CD14-positive monocyte (primary cell): ENCODE results near the gene IGF2BP1. TPM values are rescaled to one million over a fixed set of nuclear protein-coding genes. Genes with fewer than 3 reads are reported as not detected.

ENCODE experiments used
- DNase-seq, 3 donors: peaks; one replicate each; pipeline ENCODE4 v3.0.0-alpha.2; 2011 to 2022
- H2AFZ ChIP-seq: 2 replicates; pipeline ENCODE4 v1.6.0; 2012; ENCODE audit warnings: mild to moderate bottlenecking, low read depth, low read length, inconsistent platforms; ENCODE audit not compliant: insufficient read depth, poor library complexity, severe bottlenecking
- H3K27ac ChIP-seq, 2 donors: 1 replicate in 1 of 2; 2 replicates in 1 of 2; pipeline ENCODE4 v1.5.1; 2012 to 2013; ENCODE audit warnings: low read length in 2 of 2, control low read depth in 1 of 2, inconsistent platforms in 1 of 2, low read depth in 1 of 2, mild to moderate bottlenecking in 1 of 2
- H3K27me3 ChIP-seq, 2 donors: one replicate each; pipeline versions ENCODE4 v1.6.0 to v1.6.1; 2011 to 2013; ENCODE audit warnings: low read length in 2 of 2; ENCODE audit not compliant: control insufficient read depth in 2 of 2, insufficient read depth in 2 of 2
- H3K36me3 ChIP-seq, 2 donors: replicated peaks in 1 of 2; 1 replicate in 1 of 2; 2 replicates in 1 of 2; pipeline versions ENCODE4 v1.5.1 to v1.6.1; 2012 to 2013; ENCODE audit warnings: low read length in 2 of 2, control low read depth in 1 of 2, inconsistent platforms in 1 of 2, mild to moderate bottlenecking in 1 of 2; ENCODE audit not compliant: insufficient read depth in 2 of 2, control insufficient read depth in 1 of 2
- H3K4me1 ChIP-seq, 2 donors: 1 replicate in 1 of 2; 2 replicates in 1 of 2; pipeline versions ENCODE4 v1.5.1 to v1.6.1; 2012 to 2013; ENCODE audit warnings: low read length in 2 of 2, control low read depth in 1 of 2, inconsistent platforms in 1 of 2, mild to moderate bottlenecking in 1 of 2, moderate library complexity in 1 of 2; ENCODE audit not compliant: insufficient read depth in 2 of 2, control insufficient read depth in 1 of 2
- H3K4me2 ChIP-seq: replicated peaks from 2 replicates; pipeline ENCODE3; 2012; ENCODE audit warnings: low read length, moderate library complexity, mild to moderate bottlenecking; ENCODE audit not compliant: poor library complexity, severe bottlenecking; ENCODE audit errors: extremely low read depth
- H3K4me3 ChIP-seq, 3 experiments: fragments of 200-600 bp in 1 of 3; sonication (generic) in 1 of 3; replicated peaks in 1 of 3; 1 replicate in 2 of 3; 2 replicates in 1 of 3; pipeline ENCODE4 v1.5.1; 2011 to 2013; ENCODE audit warnings: low read length in 3 of 3, mild to moderate bottlenecking in 3 of 3, control low read depth in 2 of 3, low read depth in 2 of 3, inconsistent platforms in 1 of 3, moderate library complexity in 1 of 3
- H3K79me2 ChIP-seq: 2 replicates; pipeline ENCODE4 v1.6.0; 2012; ENCODE audit warnings: mild to moderate bottlenecking, control low read depth, inconsistent platforms, low read length, moderate library complexity; ENCODE audit not compliant: insufficient read depth
- H3K9ac ChIP-seq: 2 replicates; pipeline ENCODE4 v1.6.0; 2017; ENCODE audit warnings: low read length, mild to moderate bottlenecking; ENCODE audit not compliant: insufficient read depth, poor library complexity, severe bottlenecking
- H3K9me3 ChIP-seq, 2 donors: replicated peaks in 1 of 2; 1 replicate in 1 of 2; 2 replicates in 1 of 2; pipeline versions ENCODE4 v1.5.1 to v1.6.1; 2012 to 2013; ENCODE audit warnings: low read length in 2 of 2, control low read depth in 1 of 2; ENCODE audit not compliant: control insufficient read depth in 1 of 2, insufficient read depth in 1 of 2
- H4K20me1 ChIP-seq: 2 replicates; pipeline ENCODE4 v1.6.0; 2012; ENCODE audit warnings: mild to moderate bottlenecking, low read length, control low read depth, moderate library complexity; ENCODE audit not compliant: insufficient read depth
- H3K27ac Mint-ChIP-seq, 7 donors: one replicate each; pipeline ENCODE4 v1.8.0; 2020; ENCODE audit warnings: mild to moderate bottlenecking in 7 of 7, mixed read lengths in 7 of 7, moderate library complexity in 6 of 7, inconsistent platforms in 2 of 7
- H3K27me3 Mint-ChIP-seq, 3 donors: one replicate each; pipeline ENCODE4 v1.8.0; 2021 to 2022; ENCODE audit warnings: low read depth in 3 of 3, mild to moderate bottlenecking in 3 of 3, mixed read lengths in 3 of 3, moderate library complexity in 3 of 3, inconsistent platforms in 1 of 3
- H3K36me3 Mint-ChIP-seq, 2 donors: one replicate each; pipeline ENCODE4 v1.8.0; 2020; ENCODE audit warnings: mixed read lengths in 2 of 2, inconsistent platforms in 1 of 2, mild to moderate bottlenecking in 1 of 2
- H3K4me1 Mint-ChIP-seq: one replicate; pipeline ENCODE4 v1.8.0; 2020; ENCODE audit warnings: mild to moderate bottlenecking, mixed read lengths
- H3K4me3 Mint-ChIP-seq, 2 donors: one replicate each; pipeline ENCODE4 v1.8.0; 2020; ENCODE audit warnings: mild to moderate bottlenecking in 2 of 2, mixed read lengths in 2 of 2, moderate library complexity in 1 of 2
- H3K9me3 Mint-ChIP-seq, 7 donors: one replicate each; pipeline ENCODE4 v1.8.0; 2020 to 2022; ENCODE audit warnings: mixed read lengths in 7 of 7, mild to moderate bottlenecking in 6 of 7, moderate library complexity in 6 of 7, inconsistent platforms in 2 of 7
- WGBS: methylation state at CpG from one replicate; pipeline ENCODE4 v1.1.5; 2013; ENCODE audit warnings: missing lambda C conversion rate; ENCODE audit not compliant: insufficient coverage; 5-methylcytosine and 5-hydroxymethylcytosine counted together
- intact Hi-C, 2 donors: fragments of 100-400 bp; cut with micrococcal nuclease; formaldehyde crosslinking; loops; one replicate each; pipeline versions ENCODE4 v1.15.0 to v1.15.1; 2023
- polyA plus RNA-seq, 3 donors: library from polyadenylated mRNA; depleted of rRNA in 1 of 3; unstranded in 2 of 3; stranded (reverse) in 1 of 3; fragments of 300-500 nt in 2 of 3; fragments of >200 nt in 1 of 3; fragmentation: Illumina TruSeq in 2 of 3; gene quantifications; 1 replicate in 2 of 3; 2 replicates in 1 of 3; pipeline ENCODE4 v1.2.3, GENCODE V29; 2012 to 2021
- TF ChIP-seq, protein P1 (sequence below): fragments of 200-600 bp; IDR thresholded peaks from one replicate; pipeline ENCODE4 v1.8.0; 2022; ENCODE audit warnings: antibody characterized with exemption, mild to moderate bottlenecking

Gene IGF2BP1
- polyA plus RNA-seq, 3 donors: not detected

DNA sequence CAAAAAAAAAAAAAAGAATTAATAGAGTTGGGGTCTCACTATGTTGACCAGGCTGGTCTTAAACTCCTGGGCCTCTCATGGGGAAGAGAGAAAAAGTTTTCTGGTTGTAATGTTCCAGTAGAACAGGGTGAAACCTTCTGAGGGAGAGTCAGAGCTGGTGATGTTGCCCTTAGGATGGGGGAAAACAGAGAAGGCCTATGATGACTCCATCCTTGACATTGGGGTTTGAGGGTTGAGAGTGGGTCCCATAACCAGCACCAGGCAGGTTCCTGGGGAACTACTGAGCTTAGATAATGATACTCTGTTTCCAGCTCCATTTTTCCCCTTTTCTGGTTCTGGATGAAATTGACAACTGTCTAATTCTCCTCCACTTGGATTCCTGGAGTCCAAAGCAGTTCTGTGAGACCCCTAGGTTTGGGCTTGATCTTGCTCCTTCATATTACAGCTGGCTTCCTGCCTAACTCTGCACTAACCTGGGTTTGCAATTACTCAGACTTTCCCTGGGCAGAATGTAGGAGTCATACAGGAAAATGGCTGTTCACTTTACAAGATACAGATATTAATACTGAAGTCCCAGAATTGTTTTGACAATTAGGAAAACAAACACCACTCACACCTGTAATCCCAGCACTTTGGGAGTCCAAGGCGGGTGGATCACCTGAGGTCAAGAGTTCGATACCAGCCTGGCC lies 72.5 kb downstream of the IGF2BP1 start:
- H3K9me3 Mint-ChIP-seq: peaks cover 0 to 3% (median 0%) of the 10 kb centered on the region in 7 donors
- H3K4me2 ChIP-seq: no peak overlapping the region
- H3K79me2 ChIP-seq: no peaks in the 10 kb centered on the region
- TF ChIP-seq, protein P1, sequence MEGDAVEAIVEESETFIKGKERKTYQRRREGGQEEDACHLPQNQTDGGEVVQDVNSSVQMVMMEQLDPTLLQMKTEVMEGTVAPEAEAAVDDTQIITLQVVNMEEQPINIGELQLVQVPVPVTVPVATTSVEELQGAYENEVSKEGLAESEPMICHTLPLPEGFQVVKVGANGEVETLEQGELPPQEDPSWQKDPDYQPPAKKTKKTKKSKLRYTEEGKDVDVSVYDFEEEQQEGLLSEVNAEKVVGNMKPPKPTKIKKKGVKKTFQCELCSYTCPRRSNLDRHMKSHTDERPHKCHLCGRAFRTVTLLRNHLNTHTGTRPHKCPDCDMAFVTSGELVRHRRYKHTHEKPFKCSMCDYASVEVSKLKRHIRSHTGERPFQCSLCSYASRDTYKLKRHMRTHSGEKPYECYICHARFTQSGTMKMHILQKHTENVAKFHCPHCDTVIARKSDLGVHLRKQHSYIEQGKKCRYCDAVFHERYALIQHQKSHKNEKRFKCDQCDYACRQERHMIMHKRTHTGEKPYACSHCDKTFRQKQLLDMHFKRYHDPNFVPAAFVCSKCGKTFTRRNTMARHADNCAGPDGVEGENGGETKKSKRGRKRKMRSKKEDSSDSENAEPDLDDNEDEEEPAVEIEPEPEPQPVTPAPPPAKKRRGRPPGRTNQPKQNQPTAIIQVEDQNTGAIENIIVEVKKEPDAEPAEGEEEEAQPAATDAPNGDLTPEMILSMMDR: no peak
- WGBS: no CpG with 5 or more reads among the region's 2 CpGs
- H3K27ac Mint-ChIP-seq: no peak overlapping the region
- DNase-seq: no peak
- H3K4me1 ChIP-seq: peaks cover 0 to 4% of the 10 kb centered on the region in 2 donors
- no peaks in the 10 kb centered on the region for H4K20me1 ChIP-seq
- no peak overlapping the region for H3K27ac ChIP-seq
- no peaks in the 10 kb centered on the region for H3K36me3 Mint-ChIP-seq
- H3K4me3 Mint-ChIP-seq: no peak overlapping the region
- intact Hi-C loops: no loop called here
- no peaks in the 10 kb centered on the region for H3K36me3 ChIP-seq
- no peak overlapping the region for H2AFZ ChIP-seq
- H3K9ac ChIP-seq: no peak overlapping the region
- no peak overlapping the region for H3K4me3 ChIP-seq
- H3K9me3 ChIP-seq: no peaks in the 10 kb centered on the region
- H3K27me3 Mint-ChIP-seq: peaks cover 4 to 15% (median 7%) of the 10 kb centered on the region in 3 donors
- peaks cover 7% of the 10 kb centered on the region for H3K4me1 Mint-ChIP-seq
- H3K27me3 ChIP-seq: no peaks in the 10 kb centered on the region

DNA sequence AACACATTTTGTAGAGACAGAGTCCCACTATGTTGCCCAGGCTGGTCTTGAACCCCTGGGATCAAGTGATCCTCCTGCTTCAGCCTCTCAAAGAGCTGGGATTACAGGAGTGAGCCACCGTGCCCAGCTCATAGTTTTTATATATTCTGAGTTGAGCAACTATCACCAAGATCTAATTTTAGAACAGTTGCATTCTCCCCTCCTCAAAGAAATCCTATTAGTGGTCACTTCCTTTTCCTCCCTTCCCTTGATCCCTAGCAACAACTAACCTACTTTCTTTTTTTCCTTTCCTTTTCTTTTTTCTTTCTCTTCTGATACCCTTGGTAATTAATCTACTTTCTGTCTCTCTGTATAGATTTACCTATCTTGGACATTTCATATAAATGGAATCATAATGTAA lies 73.9 kb downstream of the IGF2BP1 start:
- TF ChIP-seq, protein P1: no peak
- Mint-ChIP-seq H3K27me3 (peaks cover 9 to 21% (median 11%) of the 10 kb centered on the region in 3 donors), H3K9me3 (peaks cover 0 to 3% (median 0%) of the 10 kb centered on the region in 7 donors), H3K4me3 (no peak overlapping the region), H3K27ac (no peak overlapping the region), H3K4me1 (peaks cover 7% of the 10 kb centered on the region), H3K36me3 (no peaks in the 10 kb centered on the region)
- H3K4me1 ChIP-seq: peaks cover 0 to 4% of the 10 kb centered on the region in 2 donors
- H2AFZ ChIP-seq: no peak overlapping the region
- no peaks in the 10 kb centered on the region for H3K9me3 ChIP-seq
- no CpG with 5 or more reads among the region's 1 CpG for WGBS
- H3K27me3 ChIP-seq: peaks cover 0 to 2% of the 10 kb centered on the region in 2 donors
- no peak for DNase-seq
- H3K36me3 ChIP-seq: no peaks in the 10 kb centered on the region
- no peak overlapping the region for H3K9ac ChIP-seq
- intact Hi-C loops: no loop called here
- H4K20me1 ChIP-seq: no peaks in the 10 kb centered on the region
- H3K79me2 ChIP-seq: no peaks in the 10 kb centered on the region
- no peak overlapping the region for H3K4me2 ChIP-seq
- no peak overlapping the region for H3K27ac ChIP-seq
- H3K4me3 ChIP-seq: no peak overlapping the region
